B cell (primary cell): ENCODE results near the gene OR52N1. TPM values are rescaled to one million over a fixed set of nuclear protein-coding genes. Genes with fewer than 3 reads are reported as not detected.

Experiments used
- ATAC-seq: fragments of 200-7000 bp; cut with Tn5 transposase; one replicate; pipeline ENCODE4 v1.10.0; 2021; ENCODE audit warnings: low read depth, mild to moderate bottlenecking, moderate number of reproducible peaks, moderate library complexity
- CTCF ChIA-PET: fragments of 350-600 bp; sonication (Branson Sonifier 250); formaldehyde crosslinking; loops from one replicate; lab custom pipeline; 2021; ENCODE audit warnings: antibody characterized with exemption, inconsistent platforms; lab: Charles Lee
- POLR2A ChIA-PET: fragments of 350-600 bp; sonication (Branson Sonifier 250); formaldehyde crosslinking; loops from one replicate; lab custom pipeline; 2021; ENCODE audit warnings: antibody characterized with exemption; lab: Charles Lee
- DNase-seq: peaks from one replicate; pipeline ENCODE4 v3.0.0; 2013
- H2AFZ ChIP-seq: 2 replicates; pipeline ENCODE4 v1.6.1; 2012; ENCODE audit warnings: mild to moderate bottlenecking, low read depth, low read length; ENCODE audit not compliant: insufficient read depth, poor library complexity, severe bottlenecking
- H3K27ac ChIP-seq, 2 donors: 1 replicate in 1 of 2; 2 replicates in 1 of 2; pipeline ENCODE4 v1.5.1; 2012 to 2013; ENCODE audit warnings: low read length in 2 of 2, mild to moderate bottlenecking in 2 of 2, moderate library complexity in 1 of 2
- H3K27me3 ChIP-seq, 4 experiments: fragments of 200-600 bp in 1 of 4; sonication (generic) in 1 of 4; replicated peaks in 1 of 4; 1 replicate in 2 of 4; 2 replicates in 2 of 4; pipeline versions ENCODE4 v1.6.1 to v1.7.0; 2013 to 2016; ENCODE audit warnings: low read length in 3 of 4, mild to moderate bottlenecking in 2 of 4, mixed read lengths in 1 of 4, moderate library complexity in 1 of 4; ENCODE audit not compliant: insufficient read depth in 4 of 4, control insufficient read depth in 3 of 4; ENCODE audit errors: control extremely low read depth in 1 of 4
- H3K36me3 ChIP-seq, 2 experiments: replicated peaks in 1 of 2; 1 replicate in 1 of 2; 2 replicates in 1 of 2; pipeline versions ENCODE4 v1.6.1 to v1.7.1; 2013; ENCODE audit warnings: low read length in 1 of 2; ENCODE audit not compliant: insufficient read depth in 2 of 2, control insufficient read depth in 1 of 2; ENCODE audit errors: control extremely low read depth in 1 of 2, extremely low read depth in 1 of 2
- H3K4me1 ChIP-seq, 2 donors: fragments of 200-600 bp in 1 of 2; sonication (generic) in 1 of 2; 1 replicate in 1 of 2; 2 replicates in 1 of 2; pipeline versions ENCODE4 v1.5.1 to v1.6.1; 2013 to 2017; ENCODE audit warnings: low read length in 2 of 2; ENCODE audit not compliant: control insufficient read depth in 2 of 2, insufficient read depth in 2 of 2
- H3K4me2 ChIP-seq: replicated peaks from 2 replicates; pipeline ENCODE3; 2012; ENCODE audit warnings: mild to moderate bottlenecking, low read depth, low read length; ENCODE audit not compliant: poor library complexity, severe bottlenecking
- H3K4me3 ChIP-seq, 5 experiments: fragments of 200-600 bp in 1 of 5; sonication (generic) in 1 of 5; 1 replicate in 3 of 5; 2 replicates in 2 of 5; pipeline versions ENCODE4 v1.5.1 to v1.7.0; 2011 to 2016; ENCODE audit warnings: low read length in 4 of 5, mild to moderate bottlenecking in 4 of 5, low read depth in 2 of 5, control low read depth in 1 of 5, moderate library complexity in 1 of 5; ENCODE audit not compliant: insufficient read depth in 1 of 5; ENCODE audit errors: control extremely low read depth in 1 of 5, extremely low read depth in 1 of 5
- H3K79me2 ChIP-seq: fragments of 200-600 bp; sonication (generic); one replicate; pipeline ENCODE4 v1.6.0; 2016; ENCODE audit warnings: low read length; ENCODE audit not compliant: control insufficient read depth, insufficient read depth
- H3K9ac ChIP-seq: fragments of 200-600 bp; sonication (generic); 2 replicates; pipeline ENCODE4 v1.6.1; 2017; ENCODE audit warnings: mild to moderate bottlenecking, low read length, moderate library complexity
- H3K9me3 ChIP-seq, 3 donors: one replicate each; pipeline versions ENCODE4 v1.6.1 to v1.7.1; 2013; ENCODE audit warnings: low read length in 2 of 3; ENCODE audit not compliant: control insufficient read depth in 2 of 3, insufficient read depth in 1 of 3; ENCODE audit errors: control extremely low read depth in 1 of 3
- H4K20me1 ChIP-seq: 2 replicates; pipeline ENCODE4 v1.6.0; 2012; ENCODE audit warnings: mild to moderate bottlenecking, low read length; ENCODE audit not compliant: insufficient read depth, control insufficient read depth, poor library complexity, severe bottlenecking
- H3K27ac Mint-ChIP-seq: one replicate; pipeline ENCODE4 v1.8.0; 2021; ENCODE audit warnings: mixed read lengths
- H3K27me3 Mint-ChIP-seq: one replicate; pipeline ENCODE4 v1.8.0; 2021; ENCODE audit warnings: mixed read lengths
- H3K4me1 Mint-ChIP-seq: one replicate; pipeline ENCODE4 v1.8.0; 2021; ENCODE audit warnings: mixed read lengths
- H3K4me3 Mint-ChIP-seq: one replicate; pipeline ENCODE4 v1.8.0; 2021; ENCODE audit warnings: mixed read lengths
- H3K9me3 Mint-ChIP-seq: one replicate; pipeline ENCODE4 v1.8.0; 2022; ENCODE audit warnings: mixed read lengths; ENCODE audit not compliant: insufficient read depth
- EZH2 ChIP-seq: IDR thresholded peaks from 2 replicates; pipeline ENCODE4 v1.6.1; 2012; ENCODE audit warnings: borderline replicate concordance, low read depth, mild to moderate bottlenecking, moderate library complexity, low read length; ENCODE audit not compliant: insufficient read depth, poor library complexity, severe bottlenecking
- WGBS: methylation state at CpG from one replicate; pipeline ENCODE4 v1.1.5; 2013; ENCODE audit warnings: missing lambda C conversion rate; ENCODE audit not compliant: insufficient coverage; 5-methylcytosine and 5-hydroxymethylcytosine counted together
- intact Hi-C: fragments of 100-400 bp; cut with micrococcal nuclease; formaldehyde crosslinking; loops from one replicate; pipeline ENCODE4 v1.10.0; 2022
- polyA plus RNA-seq: library from polyadenylated mRNA; depleted of rRNA; stranded (reverse); fragments of >200 nt; gene quantifications from 2 replicates; pipeline ENCODE4 v1.2.3, GENCODE V29; 2012
- total RNA-seq, 2 donors: library from RNA; stranded (reverse); fragments of 120-200 nt in 1 of 2; gene quantifications; 1 replicate in 1 of 2; 2 replicates in 1 of 2; pipeline versions ENCODE4 v1.2.3 to v1.2.4, GENCODE V29; 2013 to 2022
- TF ChIP-seq, protein P1 (sequence below): fragments of 200-600 bp; IDR thresholded peaks from one replicate; pipeline ENCODE4 v1.8.0; 2022; ENCODE audit warnings: antibody characterized with exemption, mild to moderate bottlenecking

OR52N1 gene
- total and polyA plus RNA-seq, 2 donors (not counting 1 experiment from before 2014, with no cell fraction given), result not detected

- DNase-seq, result no peak
- intact Hi-C loops, result loop anchor here (2.0 kb wide), 1 partner anchor 1622 kb away; no protein-coding TSS in a partner anchor
- H3K36me3 ChIP-seq, result no peaks in the 10 kb centered on the region
- peaks cover 0 to 11% (median 9%) of the 10 kb centered on the region in 4 experiments for H3K27me3 ChIP-seq
- TF ChIP-seq, protein P1, sequence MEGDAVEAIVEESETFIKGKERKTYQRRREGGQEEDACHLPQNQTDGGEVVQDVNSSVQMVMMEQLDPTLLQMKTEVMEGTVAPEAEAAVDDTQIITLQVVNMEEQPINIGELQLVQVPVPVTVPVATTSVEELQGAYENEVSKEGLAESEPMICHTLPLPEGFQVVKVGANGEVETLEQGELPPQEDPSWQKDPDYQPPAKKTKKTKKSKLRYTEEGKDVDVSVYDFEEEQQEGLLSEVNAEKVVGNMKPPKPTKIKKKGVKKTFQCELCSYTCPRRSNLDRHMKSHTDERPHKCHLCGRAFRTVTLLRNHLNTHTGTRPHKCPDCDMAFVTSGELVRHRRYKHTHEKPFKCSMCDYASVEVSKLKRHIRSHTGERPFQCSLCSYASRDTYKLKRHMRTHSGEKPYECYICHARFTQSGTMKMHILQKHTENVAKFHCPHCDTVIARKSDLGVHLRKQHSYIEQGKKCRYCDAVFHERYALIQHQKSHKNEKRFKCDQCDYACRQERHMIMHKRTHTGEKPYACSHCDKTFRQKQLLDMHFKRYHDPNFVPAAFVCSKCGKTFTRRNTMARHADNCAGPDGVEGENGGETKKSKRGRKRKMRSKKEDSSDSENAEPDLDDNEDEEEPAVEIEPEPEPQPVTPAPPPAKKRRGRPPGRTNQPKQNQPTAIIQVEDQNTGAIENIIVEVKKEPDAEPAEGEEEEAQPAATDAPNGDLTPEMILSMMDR, result no peak
- TF ChIP-seq EZH2, result no peak
- Mint-ChIP-seq H3K4me1 (peaks cover 12% of the 10 kb centered on the region), H3K4me3 (peak overlapping the region; percentile 91), H3K9me3 (no peaks in the 10 kb centered on the region), H3K27ac (no peak overlapping the region), H3K27me3 (peaks cover 38% of the 10 kb centered on the region)
- ATAC-seq, result no peak
- H3K4me3 ChIP-seq, result peak overlapping the region; percentile 52 to 66 (median 64)
- H3K9ac ChIP-seq, result peak overlapping the region; percentile 73
- peaks cover 10 to 12% of the 10 kb centered on the region in 2 donors for H3K4me1 ChIP-seq
- no peak overlapping the region for H3K27ac ChIP-seq
- no peaks in the 10 kb centered on the region for H3K79me2 ChIP-seq
- WGBS, result 0% methylated on average over 3 of the region's 5 CpGs
- H2AFZ ChIP-seq, result peak overlapping the region; percentile 90
- ChIA-PET CTCF (interaction anchor here (0.8 to 3.1 kb wide), 11 partner anchors 10 to 1172 kb away, joined by 3 to 28 read pairs (median 6); partner anchors contain the start of genes OR51D1 and TRIM5), POLR2A (no interaction called here)
- peaks cover 0 to 1% (median 0%) of the 10 kb centered on the region in 3 donors for H3K9me3 ChIP-seq
- peak overlapping the region; percentile 86 for H3K4me2 ChIP-seq
- H4K20me1 ChIP-seq, result no peaks in the 10 kb centered on the region
Measured at GRCh38 chr11:5809122-5809519, 18.1 kb upstream of the OR52N1 start.

DNA sequence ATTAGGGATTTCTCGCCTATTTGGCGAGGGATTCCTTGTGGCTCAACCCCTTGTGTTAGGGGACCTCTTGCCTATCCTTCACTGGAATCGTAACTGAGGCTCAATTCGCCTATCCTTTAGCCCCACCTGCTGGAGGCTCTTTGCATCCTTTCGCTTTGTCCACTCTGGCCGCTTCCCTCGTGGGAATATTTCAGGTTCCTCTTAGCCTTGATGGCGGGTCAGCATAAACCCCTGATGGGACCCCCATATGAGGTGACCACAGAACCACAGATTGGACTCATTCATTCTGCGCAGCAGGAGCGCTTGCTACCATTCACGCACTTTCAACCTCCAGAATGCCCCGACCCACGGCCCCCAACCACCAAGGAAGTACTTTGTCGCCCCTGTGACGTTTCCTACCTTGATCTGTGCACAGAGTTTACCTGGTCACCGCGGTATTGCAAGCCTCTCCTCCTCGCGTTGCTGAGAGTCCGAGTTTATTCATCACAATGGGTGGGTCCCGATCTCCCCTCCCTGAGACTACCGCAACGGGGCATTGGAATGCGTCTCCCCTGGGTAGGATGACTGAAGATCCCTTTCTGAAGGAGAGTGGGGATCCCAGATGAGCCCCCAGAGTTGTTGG lies 17.5 kb upstream of the OR52N1 start, which contains the start of gene OR52N2:
TSS of gene OR52N2 (plus strand) at position 425 of the 622 bp plus-strand sequence. CDS start 11,412 bp downstream, outside the sequence.
- no peaks in the 10 kb centered on the region for H4K20me1 ChIP-seq
- H3K36me3 ChIP-seq, result no peaks in the 10 kb centered on the region
- H3K79me2 ChIP-seq, result no peaks in the 10 kb centered on the region
- ChIA-PET POLR2A (no interaction called here), CTCF (interaction anchor here (0.9 to 3.1 kb wide), 7 partner anchors 10 to 1171 kb away, joined by 3 to 28 read pairs (median 5); partner anchors contain the start of genes OR51D1 and TRIM5)
- 2% methylated on average over 21 of the region's 24 CpGs for WGBS
- no peak for TF ChIP-seq EZH2
- TF ChIP-seq, protein P1, result peak; percentile 93
- intact Hi-C loops, result loop anchor here (1.0 to 2.0 kb wide), 4 partner anchors 124 to 1622 kb away; no protein-coding TSS in a partner anchor
- H3K4me1 ChIP-seq, result peaks cover 10 to 12% of the 10 kb centered on the region in 2 donors
- no peak within 1 kb of the TSS for H3K27ac Mint-ChIP-seq
- peak within 1 kb of the TSS; percentile 91 for H3K4me3 Mint-ChIP-seq
- H3K4me2 ChIP-seq, result peak within 1 kb of the TSS; percentile 86
- peaks cover 0 to 11% (median 9%) of the 10 kb centered on the region in 4 experiments for H3K27me3 ChIP-seq
- peak within 1 kb of the TSS; percentile 73 for H3K9ac ChIP-seq
- peaks cover 0 to 3% (median 0%) of the 10 kb centered on the region in 3 donors for H3K9me3 ChIP-seq
- peak within 1 kb of the TSS; percentile 52 to 66 (median 64) for H3K4me3 ChIP-seq
- H3K9me3 Mint-ChIP-seq, result no peaks in the 10 kb centered on the region
- peaks cover 39% of the 10 kb centered on the region for H3K27me3 Mint-ChIP-seq
- peaks cover 12% of the 10 kb centered on the region for H3K4me1 Mint-ChIP-seq
- DNase-seq (peak; percentile 84), ATAC-seq (peak; percentile 91)
- H2AFZ ChIP-seq, result peak within 1 kb of the TSS; percentile 90
- H3K27ac ChIP-seq, result peak within 1 kb of the TSS in 1 of 2 donors; percentile 24
